ENCODE data around the gene PTPRN2.

The PTPRN2 gene

GRCh38 chr7:158476331-158476932, 111.2 kb downstream of the PTPRN2 start:
- TF ChIP-seq, protein P1, sequence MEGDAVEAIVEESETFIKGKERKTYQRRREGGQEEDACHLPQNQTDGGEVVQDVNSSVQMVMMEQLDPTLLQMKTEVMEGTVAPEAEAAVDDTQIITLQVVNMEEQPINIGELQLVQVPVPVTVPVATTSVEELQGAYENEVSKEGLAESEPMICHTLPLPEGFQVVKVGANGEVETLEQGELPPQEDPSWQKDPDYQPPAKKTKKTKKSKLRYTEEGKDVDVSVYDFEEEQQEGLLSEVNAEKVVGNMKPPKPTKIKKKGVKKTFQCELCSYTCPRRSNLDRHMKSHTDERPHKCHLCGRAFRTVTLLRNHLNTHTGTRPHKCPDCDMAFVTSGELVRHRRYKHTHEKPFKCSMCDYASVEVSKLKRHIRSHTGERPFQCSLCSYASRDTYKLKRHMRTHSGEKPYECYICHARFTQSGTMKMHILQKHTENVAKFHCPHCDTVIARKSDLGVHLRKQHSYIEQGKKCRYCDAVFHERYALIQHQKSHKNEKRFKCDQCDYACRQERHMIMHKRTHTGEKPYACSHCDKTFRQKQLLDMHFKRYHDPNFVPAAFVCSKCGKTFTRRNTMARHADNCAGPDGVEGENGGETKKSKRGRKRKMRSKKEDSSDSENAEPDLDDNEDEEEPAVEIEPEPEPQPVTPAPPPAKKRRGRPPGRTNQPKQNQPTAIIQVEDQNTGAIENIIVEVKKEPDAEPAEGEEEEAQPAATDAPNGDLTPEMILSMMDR (IDR thresholded peaks at IDR 0.05), result no peak
- H3K27me3 Mint-ChIP-seq (ENCODE audit: low read depth, poor library complexity), result peaks cover 5% of the 10 kb centered on the region
- H3K4me3 Mint-ChIP-seq, result no peak overlapping the region
- H3K36me3 Mint-ChIP-seq (ENCODE audit: low read depth), result no peaks in the 10 kb centered on the region
- DNase-seq, result no peak
- peaks cover 16% of the 10 kb centered on the region for H3K9me3 Mint-ChIP-seq
- peak overlapping the region; percentile 43 for H3K27ac Mint-ChIP-seq
- H3K4me1 Mint-ChIP-seq, result peaks cover 33% of the 10 kb centered on the region

- H3K4me3 Mint-ChIP-seq, result no peak overlapping the region
- DNase-seq, result no peak
- TF ChIP-seq, protein P1 (IDR thresholded peaks at IDR 0.05), result no peak
- no peaks in the 10 kb centered on the region for H3K36me3 Mint-ChIP-seq (ENCODE audit: low read depth)
- peaks cover 5% of the 10 kb centered on the region for H3K27me3 Mint-ChIP-seq (ENCODE audit: low read depth, poor library complexity)
- no peak overlapping the region for H3K27ac Mint-ChIP-seq
- peaks cover 33% of the 10 kb centered on the region for H3K4me1 Mint-ChIP-seq
- H3K9me3 Mint-ChIP-seq, result peaks cover 9% of the 10 kb centered on the region
Observed at GRCh38 chr7:158475679-158476052, 112.0 kb downstream of the PTPRN2 start.

DNA sequence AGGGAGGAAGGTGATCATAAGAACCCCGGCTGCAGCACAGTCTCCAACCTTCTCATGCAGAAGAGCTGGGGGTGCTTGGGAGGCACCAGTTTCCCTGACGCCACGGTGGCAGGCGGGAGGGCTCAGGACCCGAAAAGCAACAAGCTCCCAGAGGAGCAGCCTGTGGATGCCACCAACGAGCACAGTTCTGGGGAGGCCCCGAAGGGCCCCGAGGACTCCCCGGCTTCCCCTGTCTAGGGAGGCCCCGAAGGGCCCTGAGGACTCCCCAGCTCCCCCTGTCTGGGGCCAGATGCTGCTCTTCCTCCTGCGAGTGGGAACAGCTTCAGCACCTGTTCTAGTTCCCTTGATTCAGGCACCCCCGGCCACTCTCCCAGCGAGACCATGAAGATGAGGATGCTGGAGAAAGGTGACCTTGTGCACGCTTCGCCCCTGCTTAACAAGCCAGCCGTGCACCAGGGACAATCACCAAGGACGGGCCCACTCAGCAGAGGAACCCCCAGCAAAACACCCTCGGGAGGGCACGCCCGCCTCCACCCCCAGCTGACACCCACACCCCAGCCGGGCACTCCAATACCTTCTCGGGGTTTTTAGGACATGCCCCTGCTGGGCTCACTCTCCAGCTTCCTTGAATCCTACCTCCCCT, 112.5 kb downstream of the PTPRN2 start:
- Mint-ChIP-seq H3K4me1 (peaks cover 35% of the 10 kb centered on the region), H3K9me3 (peaks cover 4% of the 10 kb centered on the region), H3K36me3 (ENCODE audit: low read depth) (no peaks in the 10 kb centered on the region), H3K27ac (no peak overlapping the region), H3K4me3 (no peak overlapping the region), H3K27me3 (ENCODE audit: low read depth, poor library complexity) (peaks cover 7% of the 10 kb centered on the region)
- TF ChIP-seq, protein P1 (IDR thresholded peaks at IDR 0.05), result no peak
- DNase-seq, result no peak

- no peaks in the 10 kb centered on the region for H3K9me3 Mint-ChIP-seq
- peaks cover 42% of the 10 kb centered on the region for H3K4me1 Mint-ChIP-seq
- no peak for DNase-seq
- peaks cover 8% of the 10 kb centered on the region for H3K27me3 Mint-ChIP-seq (ENCODE audit: low read depth, poor library complexity)
- TF ChIP-seq, protein P1 (IDR thresholded peaks at IDR 0.05), result no peak
- H3K4me3 Mint-ChIP-seq, result no peak overlapping the region
- no peak overlapping the region for H3K27ac Mint-ChIP-seq
- no peaks in the 10 kb centered on the region for H3K36me3 Mint-ChIP-seq (ENCODE audit: low read depth)
Observed at GRCh38 chr7:158474488-158474887, 113.1 kb downstream of the PTPRN2 start.

DNA sequence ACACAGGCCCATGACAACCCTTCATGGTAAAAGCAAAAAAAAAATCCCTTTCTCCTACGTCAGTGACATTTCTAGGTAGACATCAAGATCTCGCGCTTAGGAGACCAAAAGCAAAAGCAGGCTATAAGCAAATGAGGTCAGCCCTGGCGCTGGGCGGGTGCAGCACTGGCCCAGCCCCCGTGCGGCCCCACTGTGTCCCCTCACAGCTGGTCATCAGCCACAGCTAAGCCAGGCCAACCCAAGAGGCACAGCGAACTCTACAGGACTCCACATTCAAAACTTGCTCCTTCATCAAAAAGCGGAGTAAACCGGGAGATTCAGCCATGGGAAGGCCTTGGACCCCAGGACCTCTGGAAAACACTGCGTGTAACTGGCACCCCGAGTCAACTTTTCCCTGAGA, 113.7 kb downstream of the PTPRN2 start:
- no peak for DNase-seq
- TF ChIP-seq, protein P1 (IDR thresholded peaks at IDR 0.05), result no peak
- Mint-ChIP-seq H3K4me3 (no peak overlapping the region), H3K9me3 (no peaks in the 10 kb centered on the region), H3K4me1 (peaks cover 43% of the 10 kb centered on the region), H3K36me3 (ENCODE audit: low read depth) (no peaks in the 10 kb centered on the region), H3K27me3 (ENCODE audit: low read depth, poor library complexity) (peaks cover 8% of the 10 kb centered on the region), H3K27ac (no peak overlapping the region)

DNA sequence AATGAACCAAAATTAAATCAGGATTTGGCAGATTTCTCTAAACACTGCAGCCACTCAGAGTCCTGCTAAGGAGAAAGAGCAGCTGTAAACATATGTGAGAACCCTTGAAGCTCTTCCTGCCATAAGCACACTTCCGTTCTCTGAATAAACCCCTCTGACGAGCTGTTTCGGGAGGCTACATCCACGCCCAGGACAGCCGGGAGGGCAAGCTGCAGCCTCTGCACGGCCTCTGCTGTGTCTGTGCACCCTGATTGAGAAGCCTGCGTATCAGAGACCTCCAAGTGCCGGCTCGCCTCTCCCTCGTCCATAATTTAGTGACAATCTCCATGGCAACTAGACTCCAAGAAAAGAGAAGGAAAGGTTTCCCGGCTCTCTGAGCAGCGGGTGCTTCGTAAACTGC, 114.4 kb downstream of the PTPRN2 start:
- no peak overlapping the region for H3K27ac Mint-ChIP-seq
- H3K4me3 Mint-ChIP-seq, result peak overlapping the region; percentile 64
- TF ChIP-seq, protein P1 (IDR thresholded peaks at IDR 0.05), result no peak
- peaks cover 43% of the 10 kb centered on the region for H3K4me1 Mint-ChIP-seq
- no peaks in the 10 kb centered on the region for H3K9me3 Mint-ChIP-seq
- no peaks in the 10 kb centered on the region for H3K36me3 Mint-ChIP-seq (ENCODE audit: low read depth)
- DNase-seq, result peak; percentile 36
- H3K27me3 Mint-ChIP-seq (ENCODE audit: low read depth, poor library complexity), result peaks cover 8% of the 10 kb centered on the region

Measured in nephron progenitor cell (in vitro differentiated cells).